ENCODE data around the gene SGMS1.
"Not testable (repeated sequence)": the region's sequence is repeated elsewhere in the genome, so short reads cannot be mapped to it uniquely, and the experiment has no call there.

SGMS1 gene

GRCh38 chr10:50360077-50360850 is 263.5 kb downstream of the SGMS1 start:
- peak; percentile 12 for DNase-seq

GRCh38 chr10:50358925-50359687 is 264.6 kb downstream of the SGMS1 start:
- DNase-seq: no peak

GRCh38 chr10:50358411-50358810 is 265.3 kb downstream of the SGMS1 start:
- no peak for DNase-seq

GRCh38 chr10:50356481-50356832 is 267.3 kb downstream of the SGMS1 start:
- DNase-seq: not testable (repeated sequence)

- DNase-seq: not testable (repeated sequence)
Observed at GRCh38 chr10:50355693-50356480, 267.9 kb downstream of the SGMS1 start.

GRCh38 chr10:50351483-50352146 is 272.1 kb downstream of the SGMS1 start:
- DNase-seq: no peak

- no peak for DNase-seq
Observed at GRCh38 chr10:50350366-50350765, 273.4 kb downstream of the SGMS1 start.

- DNase-seq: no peak
Observed at GRCh38 chr10:50349554-50349953, 274.2 kb downstream of the SGMS1 start.

GRCh38 chr10:50347394-50347802 is 276.4 kb downstream of the SGMS1 start:
- no peak for DNase-seq

- no peak for DNase-seq
Observed at GRCh38 chr10:50346942-50347341, 276.8 kb downstream of the SGMS1 start.

- no peak for DNase-seq
Observed at GRCh38 chr10:50345545-50345944, 278.2 kb downstream of the SGMS1 start.

- no peak for DNase-seq
Observed at GRCh38 chr10:50343702-50344331, 279.9 kb downstream of the SGMS1 start.

- no peak for DNase-seq
Observed at GRCh38 chr10:50341987-50342386, 281.8 kb downstream of the SGMS1 start.

GRCh38 chr10:50336140-50336539 is 287.6 kb downstream of the SGMS1 start:
- DNase-seq: no peak

- no peak for DNase-seq
Observed at GRCh38 chr10:50335397-50335796, 288.4 kb downstream of the SGMS1 start.

- no peak for DNase-seq
Observed at GRCh38 chr10:50334273-50334672, 289.5 kb downstream of the SGMS1 start.

- no peak for DNase-seq
Observed at GRCh38 chr10:50333872-50334271, 289.9 kb downstream of the SGMS1 start.

GRCh38 chr10:50332108-50332842 is 291.5 kb downstream of the SGMS1 start:
- DNase-seq: no peak

GRCh38 chr10:50331486-50331885 is 292.3 kb downstream of the SGMS1 start:
- no peak for DNase-seq

- DNase-seq: peak; percentile 93
Observed at GRCh38 chr10:50326757-50327701, 296.7 kb downstream of the SGMS1 start.
